ENCODE measurements around the gene HAPSTR1.

The HAPSTR1 gene

GRCh38 chr16:9113707-9114106 lies 22.3 kb downstream of the HAPSTR1 start:
- Histone ChIP-seq H3K4me1 (ENCODE audit: insufficient read depth, low read length) (no peaks in the 10 kb centered on the region), H3K9me3 (ENCODE audit: insufficient read depth, low read length, severe bottlenecking) (no peaks in the 10 kb centered on the region), H3K4me2 (ENCODE audit: insufficient read depth, low read length) (no peak overlapping the region), H3K4me3 (ENCODE audit: low read depth in 1 of 2, low read length in 2 of 2) (no peak overlapping the region), H3K27me3 (ENCODE audit: insufficient read depth, low read length, poor library complexity) (no peaks in the 10 kb centered on the region), H2AFZ (ENCODE audit: low read depth, low read length) (no peak overlapping the region), H3K9ac (ENCODE audit: low read depth, low read length) (no peak overlapping the region), H3K79me2 (ENCODE audit: insufficient read depth, low read length) (peaks cover 100% of the 10 kb centered on the region), H4K20me1 (ENCODE audit: insufficient read depth, low read length) (peaks cover 88% of the 10 kb centered on the region), H3K27ac (ENCODE audit: low read length) (no peak overlapping the region), H3K36me3 (ENCODE audit: insufficient read depth, low read length) (peaks cover 92% of the 10 kb centered on the region)
- no peak for ATAC-seq (ENCODE audit: insufficient read depth, low read depth)
- no peak for DNase-seq
- TF ChIP-seq CTCF (IDR thresholded peaks at IDR 0.05; ENCODE audit: borderline replicate concordance, extremely low read depth, low read length, poor library complexity, severe bottlenecking) (no peak), EZH2 (IDR thresholded peaks at IDR 0.05; ENCODE audit: borderline replicate concordance, low read depth, low read length, severe bottlenecking) (no peak)

GRCh38 chr16:9114112-9114511 lies 22.7 kb downstream of the HAPSTR1 start:
- H3K9me3 ChIP-seq (ENCODE audit: insufficient read depth, low read length, severe bottlenecking): no peaks in the 10 kb centered on the region
- no peak overlapping the region for H2AFZ ChIP-seq (ENCODE audit: low read depth, low read length)
- ATAC-seq (ENCODE audit: insufficient read depth, low read depth): peak; percentile 17; the same call in 1 of the 3 replicates
- no peak overlapping the region for H3K4me2 ChIP-seq (ENCODE audit: insufficient read depth, low read length)
- H3K4me1 ChIP-seq (ENCODE audit: insufficient read depth, low read length): no peaks in the 10 kb centered on the region
- TF ChIP-seq CTCF (IDR thresholded peaks at IDR 0.05; ENCODE audit: borderline replicate concordance, extremely low read depth, low read length, poor library complexity, severe bottlenecking) (no peak), EZH2 (IDR thresholded peaks at IDR 0.05; ENCODE audit: borderline replicate concordance, low read depth, low read length, severe bottlenecking) (no peak)
- no peak overlapping the region for H3K9ac ChIP-seq (ENCODE audit: low read depth, low read length)
- H4K20me1 ChIP-seq (ENCODE audit: insufficient read depth, low read length): peaks cover 85% of the 10 kb centered on the region
- DNase-seq: no peak
- H3K79me2 ChIP-seq (ENCODE audit: insufficient read depth, low read length): peaks cover 100% of the 10 kb centered on the region
- H3K4me3 ChIP-seq (ENCODE audit: low read depth in 1 of 2, low read length in 2 of 2): no peak overlapping the region
- no peak overlapping the region for H3K27ac ChIP-seq (ENCODE audit: low read length)
- H3K27me3 ChIP-seq (ENCODE audit: insufficient read depth, low read length, poor library complexity): no peaks in the 10 kb centered on the region
- peaks cover 92% of the 10 kb centered on the region for H3K36me3 ChIP-seq (ENCODE audit: insufficient read depth, low read length)

GRCh38 chr16:9114842-9115241 lies 23.4 kb downstream of the HAPSTR1 start:
- Histone ChIP-seq H3K27ac (ENCODE audit: low read length) (no peak overlapping the region), H3K27me3 (ENCODE audit: insufficient read depth, low read length, poor library complexity) (no peaks in the 10 kb centered on the region), H3K4me3 (ENCODE audit: low read depth in 1 of 2, low read length in 2 of 2) (no peak overlapping the region), H3K79me2 (ENCODE audit: insufficient read depth, low read length) (peaks cover 100% of the 10 kb centered on the region), H3K9ac (ENCODE audit: low read depth, low read length) (no peak overlapping the region), H2AFZ (ENCODE audit: low read depth, low read length) (no peak overlapping the region), H3K36me3 (ENCODE audit: insufficient read depth, low read length) (peaks cover 91% of the 10 kb centered on the region), H4K20me1 (ENCODE audit: insufficient read depth, low read length) (peaks cover 84% of the 10 kb centered on the region), H3K4me2 (ENCODE audit: insufficient read depth, low read length) (no peak overlapping the region), H3K4me1 (ENCODE audit: insufficient read depth, low read length) (no peaks in the 10 kb centered on the region), H3K9me3 (ENCODE audit: insufficient read depth, low read length, severe bottlenecking) (no peaks in the 10 kb centered on the region)
- ATAC-seq (ENCODE audit: insufficient read depth, low read depth) (no peak), DNase-seq (no peak)
- TF ChIP-seq CTCF (IDR thresholded peaks at IDR 0.05; ENCODE audit: borderline replicate concordance, extremely low read depth, low read length, poor library complexity, severe bottlenecking): no peak
- TF ChIP-seq EZH2 (IDR thresholded peaks at IDR 0.05; ENCODE audit: borderline replicate concordance, low read depth, low read length, severe bottlenecking): no peak

- peaks cover 84% of the 10 kb centered on the region for H4K20me1 ChIP-seq (ENCODE audit: insufficient read depth, low read length)
- no peak for ATAC-seq (ENCODE audit: insufficient read depth, low read depth)
- peaks cover 100% of the 10 kb centered on the region for H3K79me2 ChIP-seq (ENCODE audit: insufficient read depth, low read length)
- H3K4me2 ChIP-seq (ENCODE audit: insufficient read depth, low read length): no peak overlapping the region
- peaks cover 91% of the 10 kb centered on the region for H3K36me3 ChIP-seq (ENCODE audit: insufficient read depth, low read length)
- DNase-seq: no peak
- H3K4me1 ChIP-seq (ENCODE audit: insufficient read depth, low read length): no peaks in the 10 kb centered on the region
- TF ChIP-seq CTCF (IDR thresholded peaks at IDR 0.05; ENCODE audit: borderline replicate concordance, extremely low read depth, low read length, poor library complexity, severe bottlenecking): no peak
- no peak for TF ChIP-seq EZH2 (IDR thresholded peaks at IDR 0.05; ENCODE audit: borderline replicate concordance, low read depth, low read length, severe bottlenecking)
- no peak overlapping the region for H3K27ac ChIP-seq (ENCODE audit: low read length)
- no peak overlapping the region for H3K4me3 ChIP-seq (ENCODE audit: low read depth in 1 of 2, low read length in 2 of 2)
- H2AFZ ChIP-seq (ENCODE audit: low read depth, low read length): no peak overlapping the region
- H3K9ac ChIP-seq (ENCODE audit: low read depth, low read length): no peak overlapping the region
- no peaks in the 10 kb centered on the region for H3K9me3 ChIP-seq (ENCODE audit: insufficient read depth, low read length, severe bottlenecking)
- no peaks in the 10 kb centered on the region for H3K27me3 ChIP-seq (ENCODE audit: insufficient read depth, low read length, poor library complexity)
These were observed 23.8 kb downstream of the HAPSTR1 start for GRCh38 chr16:9115277-9115676.
